ENCODE results near the gene NOD1. TPM values are rescaled to one million over a fixed set of nuclear protein-coding genes. Genes with fewer than 3 reads are reported as not detected.
"Not testable (repeated sequence)": the region's sequence is repeated elsewhere in the genome, so short reads cannot be mapped to it uniquely, and the experiment has no call there.

Gene NOD1
- total RNA-seq, 2 experiments from 2014 or later, result 22.3 to 25.2 TPM

DNA sequence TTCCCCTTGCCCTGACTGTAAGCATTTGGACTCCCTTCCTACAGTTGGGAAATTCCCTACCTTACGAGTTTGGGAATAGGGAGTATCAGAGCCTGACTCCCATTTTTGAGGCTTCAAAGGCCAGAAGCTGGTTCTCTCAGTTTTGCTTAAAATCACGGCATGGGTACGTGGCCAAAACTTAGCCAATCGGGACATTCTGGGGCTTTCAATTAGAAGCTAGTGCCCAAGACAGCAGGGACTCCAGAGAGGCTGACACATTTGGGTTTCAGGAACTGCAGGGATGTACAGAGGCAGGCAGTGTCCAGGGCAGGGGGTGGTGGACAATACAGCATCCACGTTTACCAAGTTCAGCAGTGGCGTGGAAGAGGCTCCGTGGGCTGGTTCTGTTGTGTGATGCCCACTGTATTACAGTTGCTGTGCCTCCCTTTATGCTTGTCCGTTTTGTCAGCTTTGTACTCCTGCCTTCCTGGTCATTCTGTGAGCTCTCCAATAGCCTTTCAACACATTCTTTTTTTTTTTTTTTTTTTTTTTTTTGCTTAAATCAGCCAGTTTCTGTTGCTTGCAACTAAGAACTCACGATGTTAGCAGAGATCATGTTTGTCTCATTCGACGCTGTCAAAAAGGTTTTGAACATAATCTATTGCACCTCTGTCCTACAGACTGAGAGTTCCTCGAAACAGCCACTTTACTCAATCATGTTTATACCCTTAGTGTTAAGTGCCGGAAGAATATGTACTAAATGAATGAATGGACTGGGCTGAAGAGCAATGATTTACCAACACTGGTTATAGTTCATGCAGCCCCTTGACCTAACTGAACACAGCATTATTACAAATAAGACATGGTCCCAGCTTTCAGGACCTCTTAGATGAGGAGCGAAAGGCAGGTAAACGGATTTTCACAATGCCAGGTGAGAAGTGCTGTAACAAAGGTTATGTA lies 25.0 kb upstream of the NOD1 start:
- H3K27ac Mint-ChIP-seq, result peak overlapping the region; percentile 86
- DNase-seq (no peak), ATAC-seq (no peak)
- CTCF ChIA-PET, result no interaction called here
- H3K4me3 Mint-ChIP-seq, result peak overlapping the region; percentile 80
- no peaks in the 10 kb centered on the region for H3K27me3 Mint-ChIP-seq (ENCODE audit: low read depth)
- H3K36me3 Mint-ChIP-seq (ENCODE audit: low read depth), result peaks cover 31% of the 10 kb centered on the region
- H3K4me1 Mint-ChIP-seq (ENCODE audit: low read depth), result peaks cover 49% of the 10 kb centered on the region
- POLR2A ChIA-PET, result interaction anchor here (0.8 to 2.3 kb wide), 3 partner anchors 25 to 475 kb away, joined by 3 to 11 read pairs (median 3); partner anchors contain the start of genes NOD1 and PLEKHA8
- H3K9me3 Mint-ChIP-seq (ENCODE audit: insufficient read depth), result no peaks in the 10 kb centered on the region

DNA sequence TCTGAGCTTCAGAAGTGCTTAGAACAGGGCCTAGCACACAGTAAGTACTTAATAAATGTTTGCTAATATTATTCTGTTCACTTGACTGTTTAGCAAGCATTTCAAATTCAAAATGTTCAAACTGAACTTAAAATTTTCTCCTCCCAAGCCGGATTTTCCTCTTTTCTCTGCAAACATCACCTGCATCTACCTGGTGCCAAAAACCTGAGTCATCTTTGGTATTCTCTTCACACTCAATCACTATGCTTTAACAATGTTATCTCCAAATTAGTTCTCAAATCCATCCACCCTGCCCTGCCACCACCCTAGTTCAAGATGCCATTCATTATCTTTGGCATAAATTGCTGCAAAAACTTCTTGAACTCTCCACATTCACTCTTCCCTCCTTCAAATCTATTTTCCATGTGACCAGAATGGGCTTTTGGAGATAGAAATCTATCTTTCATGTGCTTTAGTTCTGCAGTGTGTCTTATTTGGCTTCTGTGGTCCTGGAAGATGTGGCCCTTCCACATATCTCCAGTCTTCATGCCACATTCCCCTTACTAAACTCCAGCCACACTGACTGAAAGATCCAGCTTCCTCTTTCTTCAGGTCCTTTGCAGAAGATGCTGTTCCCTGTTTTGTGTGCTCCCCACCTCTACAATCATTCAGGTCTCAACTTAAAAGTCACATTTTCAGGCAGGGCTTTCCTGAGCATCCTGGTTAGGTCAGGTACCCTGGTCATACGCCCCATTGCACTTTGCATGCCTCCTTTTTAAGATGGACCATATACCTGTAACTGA lies 24.1 kb upstream of the NOD1 start:
- H3K36me3 Mint-ChIP-seq (ENCODE audit: low read depth), result peaks cover 35% of the 10 kb centered on the region
- peak overlapping the region; percentile 8 for H3K4me3 Mint-ChIP-seq
- POLR2A ChIA-PET, result interaction anchor here (2.3 kb wide), 1 partner anchor 24 kb away, joined by 11 read pairs; the partner anchor contains the start of gene NOD1
- no peak overlapping the region for H3K27ac Mint-ChIP-seq
- DNase-seq (no peak), ATAC-seq (no peak)
- no peaks in the 10 kb centered on the region for H3K9me3 Mint-ChIP-seq (ENCODE audit: insufficient read depth)
- peaks cover 49% of the 10 kb centered on the region for H3K4me1 Mint-ChIP-seq (ENCODE audit: low read depth)
- CTCF ChIA-PET, result interaction anchor here (0.5 kb wide), 1 partner anchor 237 kb away, joined by 3 read pairs; no protein-coding TSS in a partner anchor
- H3K27me3 Mint-ChIP-seq (ENCODE audit: low read depth), result no peaks in the 10 kb centered on the region

- no peaks in the 10 kb centered on the region for H3K27me3 Mint-ChIP-seq (ENCODE audit: low read depth)
- POLR2A ChIA-PET, result interaction anchor here (1.0 kb wide), 1 partner anchor 23 kb away, joined by 3 read pairs; the partner anchor contains the start of gene NOD1
- H3K4me3 Mint-ChIP-seq, result no peak overlapping the region
Measured at GRCh38 chr7:30501264-30501663, 22.7 kb upstream of the NOD1 start.

GRCh38 chr7:30493228-30493627 lies 14.6 kb upstream of the NOD1 start:
- no peaks in the 10 kb centered on the region for H3K4me1 Mint-ChIP-seq (ENCODE audit: low read depth)
- POLR2A ChIA-PET, result no interaction called here
- CTCF ChIA-PET, result no interaction called here
- peaks cover 35% of the 10 kb centered on the region for H3K36me3 Mint-ChIP-seq (ENCODE audit: low read depth)
- H3K27ac Mint-ChIP-seq, result no peak overlapping the region
- H3K27me3 Mint-ChIP-seq (ENCODE audit: low read depth), result peaks cover 17% of the 10 kb centered on the region
- no peak overlapping the region for H3K4me3 Mint-ChIP-seq
- H3K9me3 Mint-ChIP-seq (ENCODE audit: insufficient read depth), result peaks cover 22% of the 10 kb centered on the region
- ATAC-seq (no peak), DNase-seq (no peak)

More at GRCh38 chr7:30501264-30501663, 22.7 kb upstream of the NOD1 start:
- Mint-ChIP-seq H3K9me3 (ENCODE audit: insufficient read depth) (no peaks in the 10 kb centered on the region), H3K4me1 (ENCODE audit: low read depth) (peaks cover 49% of the 10 kb centered on the region), H3K36me3 (ENCODE audit: low read depth) (peaks cover 47% of the 10 kb centered on the region), H3K27ac (no peak overlapping the region)
- CTCF ChIA-PET, result interaction anchor here (0.8 to 1.2 kb wide), 2 partner anchors 63 to 93 kb away, joined by 3 to 7 read pairs; no protein-coding TSS in a partner anchor
- no peak for DNase-seq
- ATAC-seq, result no peak

DNA sequence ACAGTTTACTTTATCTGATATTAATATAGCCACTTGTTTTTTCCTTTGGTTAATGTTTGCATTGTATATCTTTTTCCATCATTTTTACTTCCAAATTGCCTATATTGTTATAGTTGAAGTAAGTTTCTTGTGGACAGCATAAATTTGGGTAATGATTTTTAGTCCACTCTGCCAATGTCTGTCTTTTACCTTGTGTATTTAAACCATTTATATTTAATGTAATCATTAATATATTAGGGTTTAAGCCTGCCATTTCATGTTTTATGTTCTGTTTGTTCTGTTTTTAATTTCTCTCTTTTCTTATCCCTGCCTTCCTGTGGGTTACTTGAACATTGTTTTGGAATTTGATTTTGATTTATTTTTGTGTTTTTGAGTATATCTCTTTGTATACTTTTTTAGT lies 12.8 kb upstream of the NOD1 start:
- H3K4me3 Mint-ChIP-seq, result no peak overlapping the region

DNA sequence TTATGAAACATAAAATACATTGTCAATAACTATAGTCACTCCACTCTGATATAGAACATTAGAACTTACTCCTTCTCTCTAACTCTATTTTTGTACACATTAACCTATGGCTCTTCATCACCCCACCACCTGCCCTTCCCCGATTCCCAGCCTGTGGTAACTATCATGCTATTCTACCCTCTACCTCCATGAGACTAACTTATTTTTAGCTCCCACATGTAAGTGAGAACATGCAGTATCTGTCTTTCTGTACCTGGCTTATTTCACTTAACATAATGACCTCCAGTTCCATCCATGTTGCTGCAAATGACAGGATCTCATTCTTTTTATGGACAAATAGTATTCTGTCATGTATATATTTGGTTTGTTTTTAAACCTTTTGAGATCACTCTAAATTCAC lies 8.8 kb upstream of the NOD1 start:
- DNase-seq, result peak; percentile 5
- POLR2A ChIA-PET, result no interaction called here
- Mint-ChIP-seq H3K36me3 (ENCODE audit: low read depth) (peaks cover 4% of the 10 kb centered on the region), H3K27me3 (ENCODE audit: low read depth) (peaks cover 22% of the 10 kb centered on the region), H3K9me3 (ENCODE audit: insufficient read depth) (peaks cover 16% of the 10 kb centered on the region), H3K27ac (no peak overlapping the region), H3K4me1 (ENCODE audit: low read depth) (no peaks in the 10 kb centered on the region), H3K4me3 (no peak overlapping the region)
- ATAC-seq, result no peak
- CTCF ChIA-PET, result no interaction called here

More for the DNA sequence above, 12.8 kb upstream of the NOD1 start:
- no peak for DNase-seq
- ChIA-PET POLR2A (no interaction called here), CTCF (no interaction called here)
- Mint-ChIP-seq H3K27ac (no peak overlapping the region), H3K36me3 (ENCODE audit: low read depth) (peaks cover 22% of the 10 kb centered on the region), H3K9me3 (ENCODE audit: insufficient read depth) (peaks cover 22% of the 10 kb centered on the region), H3K27me3 (ENCODE audit: low read depth) (peaks cover 26% of the 10 kb centered on the region), H3K4me1 (ENCODE audit: low read depth) (no peaks in the 10 kb centered on the region)
- ATAC-seq, result no peak

- Mint-ChIP-seq H3K9me3 (ENCODE audit: insufficient read depth) (no peaks in the 10 kb centered on the region), H3K4me1 (ENCODE audit: low read depth) (no peaks in the 10 kb centered on the region), H3K27me3 (ENCODE audit: low read depth) (peaks cover 14% of the 10 kb centered on the region), H3K4me3 (no peak overlapping the region), H3K36me3 (ENCODE audit: low read depth) (no peaks in the 10 kb centered on the region), H3K27ac (no peak overlapping the region)
- POLR2A ChIA-PET, result no interaction called here
- no peak for DNase-seq
- ATAC-seq, result no peak
- CTCF ChIA-PET, result no interaction called here
Measured at GRCh38 chr7:30485667-30486066, 7.1 kb upstream of the NOD1 start.

GRCh38 chr7:30481416-30481815 lies 2.8 kb upstream of the NOD1 start:
- POLR2A ChIA-PET, result not testable (repeated sequence)

GRCh38 chr7:30479202-30480120 lies 877 bp upstream of the NOD1 start:
- Mint-ChIP-seq H3K27ac (peak overlapping the region; percentile 79), H3K9me3 (ENCODE audit: insufficient read depth) (no peaks in the 10 kb centered on the region), H3K4me1 (ENCODE audit: low read depth) (peaks cover 49% of the 10 kb centered on the region), H3K4me3 (peak overlapping the region; percentile 91), H3K36me3 (ENCODE audit: low read depth) (peaks cover 27% of the 10 kb centered on the region), H3K27me3 (ENCODE audit: low read depth) (no peaks in the 10 kb centered on the region)
- ATAC-seq (peak; percentile 56), DNase-seq (peak; percentile 55)
- CTCF ChIA-PET, result interaction anchor here (1.1 to 1.6 kb wide), 3 partner anchors 11 to 31 kb away, joined by 3 to 4 read pairs (median 3); no protein-coding TSS in a partner anchor
- POLR2A ChIA-PET, result interaction anchor here (0.8 to 1.9 kb wide), 3 partner anchors 24 to 153 kb away, joined by 3 to 11 read pairs (median 3); partner anchors contain the start of gene GGCT

More at GRCh38 chr7:30481416-30481815, 2.8 kb upstream of the NOD1 start:
- CTCF ChIA-PET; H3K27ac Mint-ChIP-seq; H3K27me3 Mint-ChIP-seq (ENCODE audit: low read depth); H3K4me3 Mint-ChIP-seq; H3K9me3 Mint-ChIP-seq (ENCODE audit: insufficient read depth); ATAC-seq; H3K36me3 Mint-ChIP-seq (ENCODE audit: low read depth): not testable (repeated sequence)
- peak; percentile 20 for DNase-seq
- peaks cover 30% of the 10 kb centered on the region for H3K4me1 Mint-ChIP-seq (ENCODE audit: low read depth)

DNA sequence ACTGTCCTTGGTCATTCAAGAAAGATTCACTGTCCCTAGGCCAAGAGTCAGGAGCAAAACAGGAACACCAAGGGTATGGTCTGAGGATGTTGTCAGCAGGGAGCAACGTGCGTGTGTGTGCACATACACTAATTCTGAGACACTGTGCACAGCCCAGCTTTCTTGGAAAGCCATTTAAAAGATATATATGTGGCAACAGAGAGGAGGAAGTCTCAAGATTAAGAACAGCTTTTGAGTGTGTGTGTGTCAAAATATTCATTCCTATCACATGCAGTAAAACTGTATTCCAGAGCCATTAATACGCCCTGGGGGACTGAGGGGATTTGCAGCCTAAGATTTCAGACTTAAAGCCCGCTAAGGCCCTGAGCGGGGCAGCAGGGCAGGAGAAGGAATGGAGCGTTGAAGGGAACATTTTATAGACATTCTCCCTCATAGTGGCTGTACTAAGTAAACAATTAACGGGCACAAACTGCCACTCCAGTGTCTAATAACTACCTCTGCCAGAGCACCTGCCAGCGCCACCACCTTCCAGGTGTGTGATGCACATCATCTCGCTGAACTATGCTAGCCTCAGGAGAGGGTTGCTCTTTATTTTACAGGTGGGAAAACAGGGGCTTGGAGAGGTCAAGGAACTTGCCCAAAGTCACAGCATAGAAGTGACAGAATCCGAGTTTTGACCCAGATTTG lies 2.0 kb downstream of the NOD1 start:
- H3K4me3 Mint-ChIP-seq, result peak overlapping the region; percentile 91
- H3K9me3 Mint-ChIP-seq (ENCODE audit: insufficient read depth), result no peaks in the 10 kb centered on the region
- peaks cover 77% of the 10 kb centered on the region for H3K4me1 Mint-ChIP-seq (ENCODE audit: low read depth)
- ChIA-PET POLR2A (no interaction called here), CTCF (no interaction called here)
- no peaks in the 10 kb centered on the region for H3K27me3 Mint-ChIP-seq (ENCODE audit: low read depth)
- DNase-seq, result no peak
- no peak for ATAC-seq
- no peak overlapping the region for H3K27ac Mint-ChIP-seq
- peaks cover 49% of the 10 kb centered on the region for H3K36me3 Mint-ChIP-seq (ENCODE audit: low read depth)

Data from activated CD8-positive, alpha-beta T cell treated with anti-CD3 and anti-CD28 coated beads, Interleukin-2, amount 10 ng/mL, durations not matched to agents 7 days and 5 days (primary cell).